ENCODE data around the gene TTLL13.

DNA sequence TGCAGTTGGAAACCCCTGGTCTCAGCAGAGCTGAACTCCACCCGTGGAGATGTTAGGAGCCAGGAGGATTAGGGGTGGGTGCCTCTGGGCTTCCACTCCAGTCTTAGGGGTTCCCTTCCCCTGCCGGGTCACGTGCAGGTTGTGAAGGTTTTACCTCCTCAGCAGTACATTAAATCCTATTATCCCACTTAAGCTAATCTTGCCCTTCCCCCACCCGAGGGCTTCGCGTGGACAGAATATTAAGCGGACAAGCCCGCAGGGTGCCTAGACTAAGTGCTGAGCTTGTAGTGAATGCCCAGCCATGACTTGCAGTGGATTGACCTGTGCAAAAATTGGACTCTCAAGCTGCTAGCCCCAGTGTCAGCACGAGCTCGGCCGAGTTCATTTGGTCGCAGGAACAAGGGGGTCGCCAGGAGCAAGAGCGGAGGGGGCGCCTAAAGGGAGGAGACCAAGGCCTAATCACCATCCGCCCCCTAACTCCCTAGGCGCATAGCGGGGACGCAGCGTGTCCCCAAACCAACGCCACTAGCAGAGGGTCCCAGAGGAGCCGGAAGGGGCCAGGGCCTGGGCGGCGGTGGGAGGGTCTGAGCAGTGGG lies 48.7 kb upstream of the TTLL13 start:
- TF ChIP-seq, protein P1, sequence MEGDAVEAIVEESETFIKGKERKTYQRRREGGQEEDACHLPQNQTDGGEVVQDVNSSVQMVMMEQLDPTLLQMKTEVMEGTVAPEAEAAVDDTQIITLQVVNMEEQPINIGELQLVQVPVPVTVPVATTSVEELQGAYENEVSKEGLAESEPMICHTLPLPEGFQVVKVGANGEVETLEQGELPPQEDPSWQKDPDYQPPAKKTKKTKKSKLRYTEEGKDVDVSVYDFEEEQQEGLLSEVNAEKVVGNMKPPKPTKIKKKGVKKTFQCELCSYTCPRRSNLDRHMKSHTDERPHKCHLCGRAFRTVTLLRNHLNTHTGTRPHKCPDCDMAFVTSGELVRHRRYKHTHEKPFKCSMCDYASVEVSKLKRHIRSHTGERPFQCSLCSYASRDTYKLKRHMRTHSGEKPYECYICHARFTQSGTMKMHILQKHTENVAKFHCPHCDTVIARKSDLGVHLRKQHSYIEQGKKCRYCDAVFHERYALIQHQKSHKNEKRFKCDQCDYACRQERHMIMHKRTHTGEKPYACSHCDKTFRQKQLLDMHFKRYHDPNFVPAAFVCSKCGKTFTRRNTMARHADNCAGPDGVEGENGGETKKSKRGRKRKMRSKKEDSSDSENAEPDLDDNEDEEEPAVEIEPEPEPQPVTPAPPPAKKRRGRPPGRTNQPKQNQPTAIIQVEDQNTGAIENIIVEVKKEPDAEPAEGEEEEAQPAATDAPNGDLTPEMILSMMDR (IDR thresholded peaks at IDR 0.05), result no peak
- TF ChIP-seq POLR2AphosphoS5 (IDR thresholded peaks at IDR 0.05; ENCODE audit: low read depth, low read length), result no peak
- no peak for TF ChIP-seq SIN3A (IDR thresholded peaks at IDR 0.05; ENCODE audit: borderline replicate concordance, insufficient read depth, low read depth, low read length)
